GM23338 (cell line): ENCODE measurements around the gene BCL2L13. TPM values are rescaled to one million over a fixed set of nuclear protein-coding genes. Genes with fewer than 3 reads are reported as not detected.

ENCODE experiments used
- ATAC-seq: fragments of 200-7000 bp; cut with Tn5 transposase; 3 replicates; pipeline ENCODE4 v1.9.1; 2020
- DNase-seq: peaks from one replicate; pipeline ENCODE4 v3.0.0-alpha.2; 2015; ENCODE audit warnings: low spot score
- H2AFZ ChIP-seq: fragments of 200-600 bp; sonication (generic); 2 replicates; pipeline ENCODE4 v1.8.0; 2016; ENCODE audit warnings: antibody characterized with exemption, mild to moderate bottlenecking, moderate library complexity
- H3F3A ChIP-seq: fragments of 200-600 bp; sonication (generic); replicated peaks from 2 replicates; pipeline ENCODE4 v1.8.0; 2017; ENCODE audit warnings: antibody characterized with exemption, mixed run types, low read depth
- H3K27ac ChIP-seq: fragments of 200-600 bp; sonication (generic); 2 replicates; pipeline ENCODE4 v1.6.1; 2016; ENCODE audit warnings: low read depth
- H3K27me3 ChIP-seq: fragments of 200-600 bp; sonication (generic); 2 replicates; pipeline ENCODE4 v1.8.0; 2016; ENCODE audit warnings: mild to moderate bottlenecking, mixed run types, moderate library complexity; ENCODE audit not compliant: insufficient read depth
- H3K36me3 ChIP-seq: fragments of 200-600 bp; sonication (generic); 2 replicates; pipeline ENCODE4 v1.8.0; 2016; ENCODE audit warnings: mild to moderate bottlenecking; ENCODE audit not compliant: insufficient read depth
- H3K4me1 ChIP-seq: fragments of 200-600 bp; sonication (generic); 2 replicates; pipeline ENCODE4 v1.8.0; 2016; ENCODE audit warnings: mild to moderate bottlenecking, moderate library complexity; ENCODE audit not compliant: insufficient read depth
- H3K4me2 ChIP-seq: fragments of 200-600 bp; sonication (generic); 2 replicates; pipeline ENCODE4 v1.7.1; 2017; ENCODE audit warnings: mixed run types
- H3K4me3 ChIP-seq: fragments of 200-600 bp; sonication (generic); 2 replicates; pipeline ENCODE4 v1.6.1; 2016; ENCODE audit warnings: mixed run types
- H3K79me2 ChIP-seq: fragments of 200-600 bp; sonication (generic); replicated peaks from 2 replicates; pipeline ENCODE4 v1.8.0; 2017; ENCODE audit warnings: mild to moderate bottlenecking; ENCODE audit not compliant: insufficient read depth
- H3K9me2 ChIP-seq: fragments of 200-600 bp; sonication (generic); 2 replicates; pipeline ENCODE4 v1.8.0; 2017; ENCODE audit not compliant: insufficient read depth
- H4K20me1 ChIP-seq: fragments of 200-600 bp; sonication (generic); replicated peaks from 2 replicates; pipeline ENCODE4 v1.8.0; 2017; ENCODE audit warnings: mild to moderate bottlenecking; ENCODE audit not compliant: insufficient read depth
- H3K27ac Mint-ChIP-seq: 2 replicates; pipeline ENCODE4 v1.8.0; 2020; ENCODE audit warnings: inconsistent platforms, mild to moderate bottlenecking, moderate library complexity, mixed read lengths
- H3K27me3 Mint-ChIP-seq: 3 replicates; pipeline ENCODE4 v1.8.0; 2022; ENCODE audit warnings: low read depth, mild to moderate bottlenecking, moderate library complexity, mixed read lengths, inconsistent platforms; ENCODE audit not compliant: insufficient read depth, poor library complexity
- H3K36me3 Mint-ChIP-seq: 3 replicates; pipeline ENCODE4 v1.8.0; 2021; ENCODE audit warnings: low read depth, mild to moderate bottlenecking, inconsistent platforms, moderate library complexity, mixed read lengths
- H3K4me1 Mint-ChIP-seq: 3 replicates; pipeline ENCODE4 v1.8.0; 2020; ENCODE audit warnings: mild to moderate bottlenecking, inconsistent platforms, mixed read lengths
- H3K4me3 Mint-ChIP-seq: 3 replicates; pipeline ENCODE4 v1.8.0; 2021; ENCODE audit warnings: moderate library complexity, mild to moderate bottlenecking, inconsistent platforms, mixed read lengths
- H3K9me3 Mint-ChIP-seq: 3 replicates; pipeline ENCODE4 v1.8.0; 2020; ENCODE audit warnings: moderate library complexity, mild to moderate bottlenecking, inconsistent platforms, mixed read lengths
- CREB1 ChIP-seq: fragments of 250-450 bp; sonication (Bioruptor Pico); IDR thresholded peaks from 2 replicates; pipeline ENCODE4 v1.5.0; 2020; ENCODE audit warnings: low read depth, mild to moderate bottlenecking, moderate library complexity
- EZH2 ChIP-seq: fragments of 200-600 bp; sonication (generic); IDR thresholded peaks from one replicate; pipeline ENCODE4 v1.8.0; 2017; ENCODE audit warnings: antibody characterized with exemption, mild to moderate bottlenecking, low read depth; ENCODE audit not compliant: unreplicated experiment
- EZH2phosphoT487 ChIP-seq: fragments of 200-600 bp; sonication (generic); IDR thresholded peaks from one replicate; pipeline ENCODE4 v1.8.1; 2018; ENCODE audit warnings: antibody characterized with exemption; ENCODE audit not compliant: unreplicated experiment
- JUNB ChIP-seq: IDR thresholded peaks from one replicate; pipeline ENCODE4 v1.6.1; 2016; ENCODE audit warnings: antibody characterized with exemption; ENCODE audit not compliant: unreplicated experiment
- NANOG ChIP-seq: IDR thresholded peaks from 2 replicates; pipeline ENCODE4 v1.6.1; 2016; ENCODE audit warnings: antibody characterized with exemption, borderline replicate concordance
- POLR2AphosphoS5 ChIP-seq: IDR thresholded peaks from 2 replicates; pipeline ENCODE4 v1.6.1; 2016; ENCODE audit warnings: antibody characterized with exemption, low read depth
- STAT1 ChIP-seq: IDR thresholded peaks from one replicate; pipeline ENCODE4 v1.6.1; 2016; ENCODE audit warnings: antibody characterized with exemption; ENCODE audit not compliant: unreplicated experiment
- ZNF114 ChIP-seq: fragments of 250-450 bp; sonication (Bioruptor Pico); IDR thresholded peaks from 2 replicates; pipeline ENCODE4 v1.5.0; 2020; ENCODE audit warnings: mild to moderate bottlenecking, moderate library complexity
- ZNF331 ChIP-seq: fragments of 250-450 bp; sonication (Bioruptor Pico); IDR thresholded peaks from 2 replicates; pipeline ENCODE4 v1.5.0; 2020; ENCODE audit warnings: low read depth, mild to moderate bottlenecking, moderate library complexity
- polyA plus RNA-seq: library from polyadenylated mRNA; unstranded; fragments of >200 nt; fragmentation: Nextera tagmentation; extraction: Ambion mirVana; gene quantifications from 2 replicates; pipeline ENCODE4 v1.2.1, GENCODE V29; 2016
- total RNA-seq: library from RNA; depleted of rRNA; stranded (reverse); fragments of >200 nt; shearing (Covaris generic); gene quantifications from 2 replicates; pipeline ENCODE4 v1.2.3, GENCODE V29; 2014
- TF ChIP-seq, protein P1 (sequence below): IDR thresholded peaks from 2 replicates; pipeline ENCODE4 v1.6.1; 2016; ENCODE audit warnings: antibody characterized with exemption
- TF ChIP-seq, protein P2 (sequence below): IDR thresholded peaks from one replicate; pipeline ENCODE4 v1.6.1; 2018; ENCODE audit warnings: antibody characterized with exemption; ENCODE audit not compliant: unreplicated experiment
- TF ChIP-seq, protein P3 (sequence below): fragments of 250-450 bp; sonication (Bioruptor Pico); IDR thresholded peaks from 2 replicates; pipeline ENCODE4 v1.5.0; 2020; ENCODE audit warnings: mild to moderate bottlenecking, moderate library complexity
- TF ChIP-seq, protein P4 (sequence below), 2 experiments: fragments of 200-600 bp in 1 of 2; sonication (generic) in 1 of 2; conservative IDR thresholded peaks; 2 replicates each; pipeline versions ENCODE4 v1.5.1 to v1.6.1; 2016 to 2017; ENCODE audit warnings: antibody characterized with exemption in 2 of 2, low read depth in 2 of 2, mild to moderate bottlenecking in 2 of 2, moderate library complexity in 1 of 2

Gene BCL2L13
- total and polyA plus RNA-seq, 2 experiments from 2014 or later = 22.4 to 32.3 TPM

DNA sequence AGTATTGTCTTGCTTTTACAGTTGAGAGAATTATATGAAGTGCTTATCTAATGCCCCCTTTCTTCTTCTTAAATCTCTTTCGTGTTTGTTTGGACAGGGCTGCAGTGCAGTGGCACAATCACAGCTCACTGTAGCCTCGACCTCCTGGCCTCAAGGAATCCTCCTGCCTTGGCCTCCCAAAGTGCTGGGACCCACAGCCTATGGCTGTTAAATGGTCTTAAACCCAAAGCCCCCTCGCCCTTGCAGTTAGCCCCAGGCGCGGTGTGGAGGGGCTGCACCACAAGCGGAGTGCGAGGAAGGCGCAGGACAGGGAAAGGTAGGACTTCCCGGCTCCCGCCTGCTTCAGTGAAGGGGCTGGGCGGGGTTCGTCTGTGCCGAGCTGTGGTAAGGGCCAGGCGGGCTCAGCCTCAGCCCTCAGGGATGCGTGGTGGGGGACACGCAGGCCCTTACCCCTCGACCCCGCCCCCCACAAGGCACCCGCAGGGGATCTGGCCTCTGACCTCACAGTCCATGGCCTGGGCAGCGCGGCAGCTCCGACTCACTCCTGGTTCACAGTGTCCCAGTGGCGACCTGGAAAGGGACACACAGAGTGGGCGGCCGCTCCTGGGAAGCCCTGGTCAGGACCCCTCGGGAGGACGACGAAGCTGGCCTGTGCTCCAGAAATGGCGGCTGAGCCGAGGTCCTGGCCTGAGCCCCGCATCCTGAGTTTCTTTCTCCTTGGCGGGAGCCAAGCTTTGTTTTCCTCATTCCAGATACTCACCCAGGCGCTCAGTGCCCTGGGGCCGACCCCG, 111.2 kb downstream of the BCL2L13 start:
- H3K36me3 Mint-ChIP-seq = 0 out of 3 replicates have a peak, but pooled peaks cover 3% of the 10 kb centered on the region
- Histone ChIP-seq H3K79me2 (0 out of 2 replicates have a peak, but pooled peaks cover 3% of the 10 kb centered on the region), H3K4me1 (no peaks in the 10 kb centered on the region; the same call in 1 of the 2 replicates), H3K27ac (no peak overlapping the region), H3K36me3 (no peaks in the 10 kb centered on the region), H3K4me3 (no peak overlapping the region), H3K27me3 (no peaks in the 10 kb centered on the region), H3K9me2 (no peaks in the 10 kb centered on the region), H2AFZ (no peak overlapping the region), H3F3A (peaks cover 13% of the 10 kb centered on the region; the same call in 1 of the 2 replicates), H4K20me1 (no peaks in the 10 kb centered on the region), H3K4me2 (no peak overlapping the region)
- DNase-seq = no peak
- peaks cover 10% of the 10 kb centered on the region for H3K27me3 Mint-ChIP-seq
- TF ChIP-seq ZNF114 (CRISPR knock-in tag) = no peak
- TF ChIP-seq STAT1 = no peak
- no peak for TF ChIP-seq NANOG
- TF ChIP-seq, protein P1, sequence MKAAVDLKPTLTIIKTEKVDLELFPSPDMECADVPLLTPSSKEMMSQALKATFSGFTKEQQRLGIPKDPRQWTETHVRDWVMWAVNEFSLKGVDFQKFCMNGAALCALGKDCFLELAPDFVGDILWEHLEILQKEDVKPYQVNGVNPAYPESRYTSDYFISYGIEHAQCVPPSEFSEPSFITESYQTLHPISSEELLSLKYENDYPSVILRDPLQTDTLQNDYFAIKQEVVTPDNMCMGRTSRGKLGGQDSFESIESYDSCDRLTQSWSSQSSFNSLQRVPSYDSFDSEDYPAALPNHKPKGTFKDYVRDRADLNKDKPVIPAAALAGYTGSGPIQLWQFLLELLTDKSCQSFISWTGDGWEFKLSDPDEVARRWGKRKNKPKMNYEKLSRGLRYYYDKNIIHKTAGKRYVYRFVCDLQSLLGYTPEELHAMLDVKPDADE = no peak
- TF ChIP-seq, protein P2, sequence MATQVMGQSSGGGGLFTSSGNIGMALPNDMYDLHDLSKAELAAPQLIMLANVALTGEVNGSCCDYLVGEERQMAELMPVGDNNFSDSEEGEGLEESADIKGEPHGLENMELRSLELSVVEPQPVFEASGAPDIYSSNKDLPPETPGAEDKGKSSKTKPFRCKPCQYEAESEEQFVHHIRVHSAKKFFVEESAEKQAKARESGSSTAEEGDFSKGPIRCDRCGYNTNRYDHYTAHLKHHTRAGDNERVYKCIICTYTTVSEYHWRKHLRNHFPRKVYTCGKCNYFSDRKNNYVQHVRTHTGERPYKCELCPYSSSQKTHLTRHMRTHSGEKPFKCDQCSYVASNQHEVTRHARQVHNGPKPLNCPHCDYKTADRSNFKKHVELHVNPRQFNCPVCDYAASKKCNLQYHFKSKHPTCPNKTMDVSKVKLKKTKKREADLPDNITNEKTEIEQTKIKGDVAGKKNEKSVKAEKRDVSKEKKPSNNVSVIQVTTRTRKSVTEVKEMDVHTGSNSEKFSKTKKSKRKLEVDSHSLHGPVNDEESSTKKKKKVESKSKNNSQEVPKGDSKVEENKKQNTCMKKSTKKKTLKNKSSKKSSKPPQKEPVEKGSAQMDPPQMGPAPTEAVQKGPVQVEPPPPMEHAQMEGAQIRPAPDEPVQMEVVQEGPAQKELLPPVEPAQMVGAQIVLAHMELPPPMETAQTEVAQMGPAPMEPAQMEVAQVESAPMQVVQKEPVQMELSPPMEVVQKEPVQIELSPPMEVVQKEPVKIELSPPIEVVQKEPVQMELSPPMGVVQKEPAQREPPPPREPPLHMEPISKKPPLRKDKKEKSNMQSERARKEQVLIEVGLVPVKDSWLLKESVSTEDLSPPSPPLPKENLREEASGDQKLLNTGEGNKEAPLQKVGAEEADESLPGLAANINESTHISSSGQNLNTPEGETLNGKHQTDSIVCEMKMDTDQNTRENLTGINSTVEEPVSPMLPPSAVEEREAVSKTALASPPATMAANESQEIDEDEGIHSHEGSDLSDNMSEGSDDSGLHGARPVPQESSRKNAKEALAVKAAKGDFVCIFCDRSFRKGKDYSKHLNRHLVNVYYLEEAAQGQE = no peak
- TF ChIP-seq, protein P3, sequence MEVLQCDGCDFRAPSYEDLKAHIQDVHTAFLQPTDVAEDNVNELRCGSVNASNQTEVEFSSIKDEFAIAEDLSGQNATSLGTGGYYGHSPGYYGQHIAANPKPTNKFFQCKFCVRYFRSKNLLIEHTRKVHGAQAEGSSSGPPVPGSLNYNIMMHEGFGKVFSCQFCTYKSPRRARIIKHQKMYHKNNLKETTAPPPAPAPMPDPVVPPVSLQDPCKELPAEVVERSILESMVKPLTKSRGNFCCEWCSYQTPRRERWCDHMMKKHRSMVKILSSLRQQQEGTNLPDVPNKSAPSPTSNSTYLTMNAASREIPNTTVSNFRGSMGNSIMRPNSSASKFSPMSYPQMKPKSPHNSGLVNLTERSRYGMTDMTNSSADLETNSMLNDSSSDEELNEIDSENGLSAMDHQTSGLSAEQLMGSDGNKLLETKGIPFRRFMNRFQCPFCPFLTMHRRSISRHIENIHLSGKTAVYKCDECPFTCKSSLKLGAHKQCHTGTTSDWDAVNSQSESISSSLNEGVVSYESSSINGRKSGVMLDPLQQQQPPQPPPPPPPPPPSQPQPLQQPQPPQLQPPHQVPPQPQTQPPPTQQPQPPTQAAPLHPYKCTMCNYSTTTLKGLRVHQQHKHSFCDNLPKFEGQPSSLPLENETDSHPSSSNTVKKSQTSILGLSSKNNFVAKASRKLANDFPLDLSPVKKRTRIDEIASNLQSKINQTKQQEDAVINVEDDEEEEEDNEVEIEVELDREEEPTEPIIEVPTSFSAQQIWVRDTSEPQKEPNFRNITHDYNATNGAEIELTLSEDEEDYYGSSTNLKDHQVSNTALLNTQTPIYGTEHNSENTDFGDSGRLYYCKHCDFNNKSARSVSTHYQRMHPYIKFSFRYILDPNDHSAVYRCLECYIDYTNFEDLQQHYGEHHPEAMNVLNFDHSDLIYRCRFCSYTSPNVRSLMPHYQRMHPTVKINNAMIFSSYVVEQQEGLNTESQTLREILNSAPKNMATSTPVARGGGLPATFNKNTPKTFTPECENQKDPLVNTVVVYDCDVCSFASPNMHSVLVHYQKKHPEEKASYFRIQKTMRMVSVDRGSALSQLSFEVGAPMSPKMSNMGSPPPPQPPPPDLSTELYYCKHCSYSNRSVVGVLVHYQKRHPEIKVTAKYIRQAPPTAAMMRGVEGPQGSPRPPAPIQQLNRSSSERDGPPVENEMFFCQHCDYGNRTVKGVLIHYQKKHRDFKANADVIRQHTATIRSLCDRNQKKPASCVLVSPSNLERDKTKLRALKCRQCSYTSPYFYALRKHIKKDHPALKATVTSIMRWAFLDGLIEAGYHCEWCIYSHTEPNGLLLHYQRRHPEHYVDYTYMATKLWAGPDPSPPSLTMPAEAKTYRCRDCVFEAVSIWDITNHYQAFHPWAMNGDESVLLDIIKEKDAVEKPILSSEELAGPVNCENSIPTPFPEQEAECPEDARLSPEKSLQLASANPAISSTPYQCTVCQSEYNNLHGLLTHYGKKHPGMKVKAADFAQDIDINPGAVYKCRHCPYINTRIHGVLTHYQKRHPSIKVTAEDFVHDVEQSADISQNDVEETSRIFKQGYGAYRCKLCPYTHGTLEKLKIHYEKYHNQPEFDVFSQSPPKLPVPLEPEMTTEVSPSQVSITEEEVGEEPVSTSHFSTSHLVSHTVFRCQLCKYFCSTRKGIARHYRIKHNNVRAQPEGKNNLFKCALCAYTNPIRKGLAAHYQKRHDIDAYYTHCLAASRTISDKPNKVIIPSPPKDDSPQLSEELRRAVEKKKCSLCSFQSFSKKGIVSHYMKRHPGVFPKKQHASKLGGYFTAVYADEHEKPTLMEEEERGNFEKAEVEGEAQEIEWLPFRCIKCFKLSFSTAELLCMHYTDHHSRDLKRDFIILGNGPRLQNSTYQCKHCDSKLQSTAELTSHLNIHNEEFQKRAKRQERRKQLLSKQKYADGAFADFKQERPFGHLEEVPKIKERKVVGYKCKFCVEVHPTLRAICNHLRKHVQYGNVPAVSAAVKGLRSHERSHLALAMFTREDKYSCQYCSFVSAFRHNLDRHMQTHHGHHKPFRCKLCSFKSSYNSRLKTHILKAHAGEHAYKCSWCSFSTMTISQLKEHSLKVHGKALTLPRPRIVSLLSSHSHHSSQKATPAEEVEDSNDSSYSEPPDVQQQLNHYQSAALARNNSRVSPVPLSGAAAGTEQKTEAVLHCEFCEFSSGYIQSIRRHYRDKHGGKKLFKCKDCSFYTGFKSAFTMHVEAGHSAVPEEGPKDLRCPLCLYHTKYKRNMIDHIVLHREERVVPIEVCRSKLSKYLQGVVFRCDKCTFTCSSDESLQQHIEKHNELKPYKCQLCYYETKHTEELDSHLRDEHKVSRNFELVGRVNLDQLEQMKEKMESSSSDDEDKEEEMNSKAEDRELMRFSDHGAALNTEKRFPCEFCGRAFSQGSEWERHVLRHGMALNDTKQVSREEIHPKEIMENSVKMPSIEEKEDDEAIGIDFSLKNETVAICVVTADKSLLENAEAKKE (CRISPR knock-in tag) = no peak
- no peak for TF ChIP-seq JUNB
- TF ChIP-seq, protein P4, sequence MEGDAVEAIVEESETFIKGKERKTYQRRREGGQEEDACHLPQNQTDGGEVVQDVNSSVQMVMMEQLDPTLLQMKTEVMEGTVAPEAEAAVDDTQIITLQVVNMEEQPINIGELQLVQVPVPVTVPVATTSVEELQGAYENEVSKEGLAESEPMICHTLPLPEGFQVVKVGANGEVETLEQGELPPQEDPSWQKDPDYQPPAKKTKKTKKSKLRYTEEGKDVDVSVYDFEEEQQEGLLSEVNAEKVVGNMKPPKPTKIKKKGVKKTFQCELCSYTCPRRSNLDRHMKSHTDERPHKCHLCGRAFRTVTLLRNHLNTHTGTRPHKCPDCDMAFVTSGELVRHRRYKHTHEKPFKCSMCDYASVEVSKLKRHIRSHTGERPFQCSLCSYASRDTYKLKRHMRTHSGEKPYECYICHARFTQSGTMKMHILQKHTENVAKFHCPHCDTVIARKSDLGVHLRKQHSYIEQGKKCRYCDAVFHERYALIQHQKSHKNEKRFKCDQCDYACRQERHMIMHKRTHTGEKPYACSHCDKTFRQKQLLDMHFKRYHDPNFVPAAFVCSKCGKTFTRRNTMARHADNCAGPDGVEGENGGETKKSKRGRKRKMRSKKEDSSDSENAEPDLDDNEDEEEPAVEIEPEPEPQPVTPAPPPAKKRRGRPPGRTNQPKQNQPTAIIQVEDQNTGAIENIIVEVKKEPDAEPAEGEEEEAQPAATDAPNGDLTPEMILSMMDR (conservative IDR thresholded peaks at IDR 0.05; ENCODE audit: low read depth in 2 of 2) = no peak
- TF ChIP-seq EZH2 = no peak
- TF ChIP-seq POLR2AphosphoS5 = no peak
- no peak for TF ChIP-seq EZH2phosphoT487
- no peak for TF ChIP-seq CREB1 (CRISPR knock-in tag)
- TF ChIP-seq ZNF331 (CRISPR knock-in tag) = no peak
- no peak overlapping the region for H3K27ac Mint-ChIP-seq
- H3K9me3 Mint-ChIP-seq = no peaks in the 10 kb centered on the region
- H3K4me1 Mint-ChIP-seq = peaks cover 4% of the 10 kb centered on the region
- ATAC-seq = no peak
- no peak overlapping the region for H3K4me3 Mint-ChIP-seq
